SU-DHL-6 (cell line): Measurements from ENCODE around the gene NDRG4.

ENCODE experiments used
- H2AFZ ChIP-seq: fragments of 200-600 bp; sonication (generic); 2 replicates; pipeline ENCODE4 v1.6.1; 2014; ENCODE audit warnings: low read depth, mild to moderate bottlenecking, moderate library complexity, mixed read lengths, antibody characterized with exemption, low read length; ENCODE audit not compliant: severe bottlenecking
- H3F3A ChIP-seq: fragments of 200-600 bp; shearing (Covaris generic); 2 replicates; pipeline ENCODE4 v1.6.0; 2016; ENCODE audit warnings: antibody characterized with exemption, mild to moderate bottlenecking; ENCODE audit not compliant: insufficient read depth
- H3K27ac ChIP-seq: fragments of 200-600 bp; sonication (generic); 2 replicates; pipeline ENCODE4 v1.5.1; 2016; ENCODE audit warnings: low read depth, mild to moderate bottlenecking, low read length, moderate library complexity, mixed read lengths
- H3K27me3 ChIP-seq: fragments of 200-600 bp; sonication (generic), shearing (Covaris generic); 2 replicates; pipeline ENCODE4 v1.6.0; 2014; ENCODE audit warnings: mild to moderate bottlenecking, low read length
- H3K36me3 ChIP-seq: fragments of 200-600 bp; sonication (generic); 2 replicates; pipeline ENCODE4 v1.6.1; 2014; ENCODE audit warnings: mild to moderate bottlenecking, low read length, mixed read lengths
- H3K4me2 ChIP-seq: fragments of 300-600, 200-600 bp; shearing (Covaris generic), sonication (generic); 2 replicates; pipeline ENCODE4 v1.6.0; 2014; ENCODE audit warnings: low read length, low read depth, mild to moderate bottlenecking; ENCODE audit not compliant: poor library complexity, severe bottlenecking
- H3K4me3 ChIP-seq: fragments of 200-600 bp; sonication (generic); 2 replicates; pipeline ENCODE4 v1.5.1; 2014; ENCODE audit warnings: antibody characterized with exemption, low read length, mild to moderate bottlenecking, mixed read lengths; ENCODE audit not compliant: insufficient read depth, poor library complexity, severe bottlenecking
- H3K79me2 ChIP-seq: fragments of 200-600 bp; sonication (generic); 2 replicates; pipeline ENCODE4 v1.6.1; 2014; ENCODE audit warnings: mild to moderate bottlenecking, low read length, moderate library complexity; ENCODE audit not compliant: insufficient read depth
- H3K9ac ChIP-seq: fragments of 200-600 bp; sonication (generic); 2 replicates; pipeline ENCODE4 v1.7.0; 2014; ENCODE audit warnings: mild to moderate bottlenecking, low read length
- H3K9me2 ChIP-seq: fragments of 200-600 bp; sonication (generic); replicated peaks from 2 replicates; pipeline ENCODE4 v1.6.1; 2014; ENCODE audit warnings: low read length; ENCODE audit not compliant: insufficient read depth
- H3K9me3 ChIP-seq: fragments of 200-600 bp; sonication (generic); 2 replicates; pipeline ENCODE4 v1.6.1; 2014; ENCODE audit warnings: low read length, mixed read lengths; ENCODE audit not compliant: insufficient read depth
- H4K20me1 ChIP-seq: fragments of 200-600 bp; sonication (generic); 2 replicates; pipeline ENCODE4 v1.6.1; 2014; ENCODE audit warnings: low read depth, mild to moderate bottlenecking, antibody characterized with exemption, low read length, moderate library complexity, mixed read lengths
- EZH2phosphoT487 ChIP-seq: fragments of 200-600 bp; sonication (generic), shearing (Covaris generic); conservative IDR thresholded peaks from 2 replicates; pipeline ENCODE4 v1.6.1; 2018; ENCODE audit warnings: mild to moderate bottlenecking, antibody characterized with exemption, low read length, moderate library complexity, mixed read lengths
- TF ChIP-seq, protein P1 (sequence below): fragments of 200-600 bp; sonication (generic); IDR thresholded peaks from one replicate; pipeline ENCODE4 v1.5.1; 2017; ENCODE audit warnings: antibody characterized with exemption, mild to moderate bottlenecking, low read length, moderate library complexity; ENCODE audit not compliant: insufficient read depth, poor library complexity, severe bottlenecking

NDRG4 gene

DNA sequence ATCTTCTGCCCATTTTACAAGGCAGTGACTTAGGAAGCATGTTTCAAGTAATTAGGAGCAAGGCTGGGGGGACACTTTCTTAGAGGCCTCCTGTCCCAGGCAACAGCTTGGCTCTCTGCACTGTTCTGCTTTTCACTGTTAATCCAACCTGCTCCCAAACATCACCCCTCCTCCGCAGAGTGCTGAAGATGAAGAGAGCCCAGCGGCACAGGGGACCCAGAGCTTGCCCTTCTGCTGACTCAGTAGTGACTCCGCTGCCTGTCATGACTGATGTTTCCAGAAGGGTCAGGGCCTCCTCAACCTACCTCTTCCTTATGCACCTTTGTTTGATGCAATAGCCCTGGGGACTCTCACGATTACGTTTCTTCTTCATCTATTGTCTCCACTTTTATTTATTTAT is 38.9 kb upstream of the NDRG4 start:
- Histone ChIP-seq H3K9ac (no peak overlapping the region), H3K36me3 (no peaks in the 10 kb centered on the region), H3K4me2 (no peak overlapping the region), H3K27me3 (no peaks in the 10 kb centered on the region), H4K20me1 (no peaks in the 10 kb centered on the region), H3K9me3 (no peaks in the 10 kb centered on the region), H3F3A (peaks cover 5% of the 10 kb centered on the region; the same call in 1 of the 2 replicates), H3K4me3 (no peak overlapping the region), H3K79me2 (no peaks in the 10 kb centered on the region), H3K27ac (no peak overlapping the region), H3K9me2 (no peaks in the 10 kb centered on the region), H2AFZ (no peak overlapping the region)
- TF ChIP-seq EZH2phosphoT487 = no peak
- TF ChIP-seq, protein P1, sequence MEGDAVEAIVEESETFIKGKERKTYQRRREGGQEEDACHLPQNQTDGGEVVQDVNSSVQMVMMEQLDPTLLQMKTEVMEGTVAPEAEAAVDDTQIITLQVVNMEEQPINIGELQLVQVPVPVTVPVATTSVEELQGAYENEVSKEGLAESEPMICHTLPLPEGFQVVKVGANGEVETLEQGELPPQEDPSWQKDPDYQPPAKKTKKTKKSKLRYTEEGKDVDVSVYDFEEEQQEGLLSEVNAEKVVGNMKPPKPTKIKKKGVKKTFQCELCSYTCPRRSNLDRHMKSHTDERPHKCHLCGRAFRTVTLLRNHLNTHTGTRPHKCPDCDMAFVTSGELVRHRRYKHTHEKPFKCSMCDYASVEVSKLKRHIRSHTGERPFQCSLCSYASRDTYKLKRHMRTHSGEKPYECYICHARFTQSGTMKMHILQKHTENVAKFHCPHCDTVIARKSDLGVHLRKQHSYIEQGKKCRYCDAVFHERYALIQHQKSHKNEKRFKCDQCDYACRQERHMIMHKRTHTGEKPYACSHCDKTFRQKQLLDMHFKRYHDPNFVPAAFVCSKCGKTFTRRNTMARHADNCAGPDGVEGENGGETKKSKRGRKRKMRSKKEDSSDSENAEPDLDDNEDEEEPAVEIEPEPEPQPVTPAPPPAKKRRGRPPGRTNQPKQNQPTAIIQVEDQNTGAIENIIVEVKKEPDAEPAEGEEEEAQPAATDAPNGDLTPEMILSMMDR = no peak

DNA sequence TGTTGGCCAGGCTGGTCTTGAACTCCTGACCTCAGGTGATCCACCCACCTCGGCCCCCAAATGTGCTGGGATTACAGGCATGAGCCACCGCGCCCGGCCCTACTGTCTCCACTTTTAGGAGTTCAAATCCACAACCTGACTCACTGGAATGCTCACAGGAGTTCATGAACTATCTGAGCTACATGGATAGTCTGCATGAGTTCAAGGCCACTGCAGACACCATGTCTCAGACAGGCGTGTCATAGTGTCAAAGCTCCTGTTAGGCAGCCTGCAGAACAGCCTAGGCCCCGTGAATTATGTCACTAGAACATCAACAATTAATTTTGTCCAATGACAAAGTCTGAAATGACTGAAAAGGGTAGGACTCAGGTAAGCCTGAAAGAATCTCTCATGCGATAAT is 38.3 kb upstream of the NDRG4 start:
- Histone ChIP-seq H3F3A (peaks cover 5% of the 10 kb centered on the region; the same call in 1 of the 2 replicates), H3K27me3 (no peaks in the 10 kb centered on the region), H3K79me2 (no peaks in the 10 kb centered on the region), H3K9me3 (no peaks in the 10 kb centered on the region), H4K20me1 (no peaks in the 10 kb centered on the region), H3K36me3 (no peaks in the 10 kb centered on the region), H3K4me3 (no peak overlapping the region), H3K4me2 (no peak overlapping the region), H3K9ac (no peak overlapping the region), H3K9me2 (no peaks in the 10 kb centered on the region), H2AFZ (no peak overlapping the region), H3K27ac (no peak overlapping the region)
- TF ChIP-seq EZH2phosphoT487 = no peak
- TF ChIP-seq, protein P1 = no peak

DNA sequence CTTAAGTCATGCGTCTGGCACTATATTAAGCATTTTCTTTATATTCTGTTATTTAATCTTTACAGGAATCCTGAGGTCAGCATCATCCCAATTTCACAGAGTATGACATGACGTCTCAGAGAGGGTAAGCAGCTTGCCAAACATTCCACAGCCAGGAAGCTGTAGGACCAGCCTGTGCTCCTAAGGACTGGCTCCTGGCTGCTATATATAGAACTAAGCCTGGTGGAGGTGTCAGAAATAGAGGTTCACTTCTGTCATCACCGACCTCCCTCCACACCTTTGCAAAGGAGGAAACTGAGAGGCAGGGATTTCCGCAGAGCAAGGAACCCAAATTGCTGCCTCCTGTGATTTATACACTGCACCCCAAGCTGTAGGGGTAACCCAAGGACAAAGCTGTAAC is 37.9 kb upstream of the NDRG4 start:
- Histone ChIP-seq H2AFZ (no peak overlapping the region), H3K4me3 (no peak overlapping the region), H3F3A (peaks cover 5% of the 10 kb centered on the region; the same call in 1 of the 2 replicates), H3K27me3 (no peaks in the 10 kb centered on the region), H3K27ac (no peak overlapping the region), H3K9ac (no peak overlapping the region), H3K4me2 (no peak overlapping the region), H3K36me3 (no peaks in the 10 kb centered on the region), H4K20me1 (no peaks in the 10 kb centered on the region), H3K9me3 (no peaks in the 10 kb centered on the region), H3K79me2 (no peaks in the 10 kb centered on the region), H3K9me2 (no peaks in the 10 kb centered on the region)
- TF ChIP-seq, protein P1 = no peak
- no peak for TF ChIP-seq EZH2phosphoT487
